Endodermal cell (in vitro differentiated cells): ENCODE measurements around the gene PRDM13. TPM values are rescaled to one million over a fixed set of nuclear protein-coding genes. Genes with fewer than 3 reads are reported as not detected.

Source experiments
- DNase-seq: peaks from one replicate; pipeline ENCODE4 v3.0.0-alpha.2; 2017
- H3K27ac ChIP-seq: 2 replicates; pipeline ENCODE4 v1.5.1; 2013; ENCODE audit warnings: mild to moderate bottlenecking, low read depth, low read length, moderate library complexity
- H3K27me3 ChIP-seq: 2 replicates; pipeline ENCODE4 v1.6.1; 2013; ENCODE audit warnings: mild to moderate bottlenecking, low read length, moderate library complexity; ENCODE audit not compliant: insufficient read depth, control insufficient read depth, poor library complexity, severe bottlenecking
- H3K36me3 ChIP-seq: 2 replicates; pipeline ENCODE4 v1.7.0; 2013; ENCODE audit warnings: mild to moderate bottlenecking, low read length, moderate library complexity; ENCODE audit not compliant: control insufficient read depth, insufficient read depth
- H3K4me1 ChIP-seq: one replicate; pipeline ENCODE4 v1.7.0; 2013; ENCODE audit warnings: low read length; ENCODE audit not compliant: control insufficient read depth, insufficient read depth
- H3K4me3 ChIP-seq: 2 replicates; pipeline ENCODE4 v1.5.1; 2013; ENCODE audit warnings: mild to moderate bottlenecking, low read length, moderate library complexity
- H3K9ac ChIP-seq: 2 replicates; pipeline ENCODE4 v1.6.1; 2013; ENCODE audit warnings: mild to moderate bottlenecking, low read length, moderate library complexity; ENCODE audit not compliant: poor library complexity, severe bottlenecking; ENCODE audit errors: extremely low read depth
- H3K9me3 ChIP-seq: 2 replicates; pipeline ENCODE4 v1.6.1; 2013; ENCODE audit warnings: mild to moderate bottlenecking, low read length, moderate library complexity; ENCODE audit not compliant: control insufficient read depth
- H3K27ac Mint-ChIP-seq: 2 replicates; pipeline ENCODE4 v1.8.0; 2020; ENCODE audit warnings: mixed read lengths
- H3K27me3 Mint-ChIP-seq: 2 replicates; pipeline ENCODE4 v1.8.0; 2021; ENCODE audit warnings: mild to moderate bottlenecking, mixed read lengths; ENCODE audit not compliant: insufficient read depth
- H3K36me3 Mint-ChIP-seq: 2 replicates; pipeline ENCODE4 v1.8.0; 2020; ENCODE audit warnings: low read depth, mixed read lengths
- H3K4me1 Mint-ChIP-seq: 2 replicates; pipeline ENCODE4 v1.8.0; 2020; ENCODE audit warnings: mixed read lengths
- H3K4me3 Mint-ChIP-seq: 2 replicates; pipeline ENCODE4 v1.8.0; 2020; ENCODE audit warnings: mild to moderate bottlenecking, moderate library complexity, mixed read lengths
- H3K9me3 Mint-ChIP-seq: 2 replicates; pipeline ENCODE4 v1.8.0; 2020; ENCODE audit warnings: mild to moderate bottlenecking, mixed read lengths
- WGBS, 2 experiments: methylation state at CpG; one replicate each; pipeline versions ENCODE4 v1.1.5 to v1.1.7; 2013; ENCODE audit warnings: missing lambda C conversion rate in 2 of 2, mixed read lengths in 1 of 2; ENCODE audit not compliant: insufficient coverage in 1 of 2, insufficient read length in 1 of 2; 5-methylcytosine and 5-hydroxymethylcytosine counted together
- long read RNA-seq, 4 experiments: library from polyadenylated mRNA in 2 of 4; library from RNA in 1 of 4; library from capped mRNA in 1 of 4; stranded (forward) in 3 of 4; unstranded in 1 of 4; transcript quantifications; one replicate each; pipeline ENCODE4 v2.0.0, GENCODE V29; 2020 to 2021; ENCODE audit warnings: inconsistent platforms in 1 of 4
- polyA plus RNA-seq, 2 experiments: library from polyadenylated mRNA; stranded (reverse); fragments of 50-300 nt; gene quantifications; one replicate each; pipeline ENCODE4 v1.2.3, GENCODE V29; 2013
- total RNA-seq, 2 donors: library from RNA; stranded (reverse); fragmentation: NEBNext Ultra II Directional in 1 of 2; extraction: Animal tissue kit (Norgen Biotek cat#: 25700) in 1 of 2; gene quantifications; 2 replicates in 1 of 2; 3 replicates in 1 of 2; pipeline ENCODE4 v1.2.1, GENCODE V29; 2021
- TF ChIP-seq, protein P1 (sequence below): fragments of 200-600 bp; sonication (generic); conservative IDR thresholded peaks from 2 replicates; pipeline ENCODE4 v1.5.0; 2021; ENCODE audit warnings: antibody characterized with exemption, mild to moderate bottlenecking

Gene PRDM13
- total RNA-seq: under 1 TPM in 1 of 2 donors, not detected in 1; 0.09 TPM
- 3.6 TPM for polyA plus RNA-seq (2013, experiment 1 of 2)
- 2.4 TPM for polyA plus RNA-seq (2013, experiment 2 of 2)
- long read RNA-seq, experiment 1: 0 reads
- long read RNA-seq, experiment 2: 0 reads
- long read RNA-seq, experiment 3: 0 reads
- long read RNA-seq, experiment 4: 0 reads

DNA sequence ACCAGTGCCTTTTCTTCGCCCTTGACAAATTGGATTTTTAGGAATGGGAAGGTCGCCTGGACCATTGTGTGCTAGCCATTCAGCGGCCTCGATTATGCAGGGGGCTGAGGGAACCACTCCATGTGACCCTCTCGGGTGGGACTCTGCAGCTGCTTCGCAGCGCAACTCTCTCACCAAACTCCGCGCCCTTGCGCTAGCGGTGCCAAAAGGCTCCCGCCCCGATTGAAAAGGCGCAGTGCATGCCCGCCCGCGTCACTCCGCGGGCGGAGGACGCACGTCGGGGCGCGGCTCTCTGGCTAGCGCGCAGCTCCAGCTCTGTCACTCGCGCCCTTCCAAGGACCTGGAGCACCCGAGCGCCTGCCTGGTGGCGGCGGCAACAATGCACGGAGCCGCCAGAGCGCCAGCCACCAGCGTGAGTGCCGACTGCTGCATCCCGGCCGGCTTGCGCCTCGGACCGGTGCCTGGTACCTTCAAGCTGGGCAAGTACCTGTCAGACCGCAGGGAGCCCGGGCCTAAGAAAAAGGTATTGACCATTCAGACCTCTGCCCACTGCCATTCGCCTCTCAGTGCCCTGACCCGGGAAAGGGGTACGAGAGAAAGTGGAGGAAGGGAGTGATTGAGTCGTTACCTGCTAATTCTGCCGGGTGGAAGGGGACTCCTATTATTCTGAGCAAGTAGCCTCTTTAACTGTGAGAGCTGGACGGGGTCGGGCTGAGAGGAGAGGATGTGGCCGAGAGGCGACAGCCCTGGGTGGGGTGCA lies at the start of gene PRDM13:
Gene PRDM13, plus strand, starts transcription at position 178 of the 760 bp plus-strand sequence. Its CDS starts 202 bp downstream, at position 380.
- DNase-seq: peak; percentile 82
- H3K36me3 ChIP-seq: no peaks in the 10 kb centered on the region
- peaks cover 24% of the 10 kb centered on the region for H3K4me1 Mint-ChIP-seq
- no peak within 1 kb of the TSS for H3K27ac ChIP-seq
- WGBS, 2 experiments: 1 to 3% methylated on average over 32 to 54 of the region's 54 CpGs
- H3K9ac ChIP-seq: no peak within 1 kb of the TSS
- no peaks in the 10 kb centered on the region for H3K9me3 ChIP-seq
- peaks cover 16% of the 10 kb centered on the region for H3K4me1 ChIP-seq
- no peaks in the 10 kb centered on the region for H3K9me3 Mint-ChIP-seq
- H3K27ac Mint-ChIP-seq: no peak within 1 kb of the TSS
- H3K4me3 Mint-ChIP-seq: no peak within 1 kb of the TSS
- H3K27me3 Mint-ChIP-seq: peaks cover 99% of the 10 kb centered on the region
- TF ChIP-seq, protein P1, sequence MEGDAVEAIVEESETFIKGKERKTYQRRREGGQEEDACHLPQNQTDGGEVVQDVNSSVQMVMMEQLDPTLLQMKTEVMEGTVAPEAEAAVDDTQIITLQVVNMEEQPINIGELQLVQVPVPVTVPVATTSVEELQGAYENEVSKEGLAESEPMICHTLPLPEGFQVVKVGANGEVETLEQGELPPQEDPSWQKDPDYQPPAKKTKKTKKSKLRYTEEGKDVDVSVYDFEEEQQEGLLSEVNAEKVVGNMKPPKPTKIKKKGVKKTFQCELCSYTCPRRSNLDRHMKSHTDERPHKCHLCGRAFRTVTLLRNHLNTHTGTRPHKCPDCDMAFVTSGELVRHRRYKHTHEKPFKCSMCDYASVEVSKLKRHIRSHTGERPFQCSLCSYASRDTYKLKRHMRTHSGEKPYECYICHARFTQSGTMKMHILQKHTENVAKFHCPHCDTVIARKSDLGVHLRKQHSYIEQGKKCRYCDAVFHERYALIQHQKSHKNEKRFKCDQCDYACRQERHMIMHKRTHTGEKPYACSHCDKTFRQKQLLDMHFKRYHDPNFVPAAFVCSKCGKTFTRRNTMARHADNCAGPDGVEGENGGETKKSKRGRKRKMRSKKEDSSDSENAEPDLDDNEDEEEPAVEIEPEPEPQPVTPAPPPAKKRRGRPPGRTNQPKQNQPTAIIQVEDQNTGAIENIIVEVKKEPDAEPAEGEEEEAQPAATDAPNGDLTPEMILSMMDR: no peak
- peaks cover 100% of the 10 kb centered on the region for H3K27me3 ChIP-seq
- no peaks in the 10 kb centered on the region for H3K36me3 Mint-ChIP-seq
- no peak within 1 kb of the TSS for H3K4me3 ChIP-seq

DNA sequence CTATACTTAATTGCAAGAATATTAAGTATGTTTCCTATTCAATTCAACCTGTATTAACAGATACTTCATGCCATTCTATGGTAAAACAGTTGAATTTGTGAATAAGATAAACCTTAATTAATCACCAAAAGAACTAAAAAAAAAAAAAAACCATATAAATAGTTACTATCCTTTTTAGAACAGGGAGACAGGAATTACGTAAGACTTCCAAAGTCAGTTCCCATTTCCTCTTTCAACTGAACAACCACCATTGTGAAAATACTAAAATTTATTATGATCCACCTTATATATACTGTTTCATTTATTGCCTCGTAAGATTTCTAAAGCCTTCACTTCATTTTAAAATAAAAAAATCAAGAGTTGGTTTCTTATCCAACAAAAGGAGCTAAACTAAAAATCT lies 47.6 kb upstream of the PRDM13 start:
- Mint-ChIP-seq H3K27me3 (no peaks in the 10 kb centered on the region), H3K4me3 (no peak overlapping the region), H3K9me3 (no peaks in the 10 kb centered on the region), H3K27ac (no peak overlapping the region), H3K4me1 (no peaks in the 10 kb centered on the region), H3K36me3 (peaks cover 68% of the 10 kb centered on the region)
- H3K27me3 ChIP-seq: no peaks in the 10 kb centered on the region
- TF ChIP-seq, protein P1: no peak
- peaks cover 87% of the 10 kb centered on the region for H3K36me3 ChIP-seq
- DNase-seq: no peak
- H3K4me3 ChIP-seq: no peak overlapping the region
- H3K9ac ChIP-seq: no peak overlapping the region
- no peak overlapping the region for H3K27ac ChIP-seq
- no peaks in the 10 kb centered on the region for H3K9me3 ChIP-seq
- 87 to 100% methylated on average over 1 to 2 of the region's 2 CpGs for WGBS, 2 experiments
- H3K4me1 ChIP-seq: no peaks in the 10 kb centered on the region

DNA sequence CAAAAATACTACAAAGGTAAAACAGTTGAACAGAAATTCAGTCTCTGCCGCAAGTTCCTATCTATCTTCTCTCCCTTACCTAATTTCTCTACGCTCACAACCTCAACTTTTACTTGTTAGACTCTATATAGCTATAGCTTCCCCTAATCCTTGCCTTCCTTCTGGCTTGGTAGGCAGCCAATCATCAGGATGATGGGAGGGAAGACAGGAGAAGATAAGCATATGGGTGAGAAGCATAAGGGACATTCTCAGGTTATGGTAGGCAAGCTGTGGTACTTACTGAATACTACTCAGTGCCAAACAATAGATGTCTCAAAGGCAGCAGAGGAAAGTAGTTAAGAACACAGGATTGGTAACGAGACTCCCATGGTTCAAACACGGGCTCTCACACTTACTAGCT lies 46.0 kb upstream of the PRDM13 start:
- Histone ChIP-seq H3K27ac (no peak overlapping the region), H3K9ac (no peak overlapping the region), H3K9me3 (no peaks in the 10 kb centered on the region), H3K4me3 (no peak overlapping the region), H3K36me3 (peaks cover 81% of the 10 kb centered on the region), H3K27me3 (no peaks in the 10 kb centered on the region), H3K4me1 (no peaks in the 10 kb centered on the region)
- H3K36me3 Mint-ChIP-seq: peaks cover 54% of the 10 kb centered on the region
- no peak overlapping the region for H3K4me3 Mint-ChIP-seq
- no peaks in the 10 kb centered on the region for H3K4me1 Mint-ChIP-seq
- no peak for DNase-seq
- no peaks in the 10 kb centered on the region for H3K9me3 Mint-ChIP-seq
- 87 to 100% methylated on average over 2 to 4 of the region's 4 CpGs for WGBS, 2 experiments
- H3K27me3 Mint-ChIP-seq: no peaks in the 10 kb centered on the region
- H3K27ac Mint-ChIP-seq: no peak overlapping the region
- TF ChIP-seq, protein P1: no peak
